DOHH2 (cell line): Measurements from ENCODE around the gene NRCAM.
"Not testable (repeated sequence)": the region's sequence is repeated elsewhere in the genome, so short reads cannot be mapped to it uniquely, and the experiment has no call there.

Source experiments
- CTCF ChIP-seq: fragments of 200-600 bp; sonication (generic); IDR thresholded peaks from one replicate; pipeline ENCODE4 v1.5.1; 2014; ENCODE audit warnings: antibody characterized with exemption, mild to moderate bottlenecking, low read depth, low read length; ENCODE audit not compliant: poor library complexity, severe bottlenecking
- EZH2phosphoT487 ChIP-seq: fragments of 200-600 bp; sonication (generic); IDR thresholded peaks from 2 replicates; pipeline ENCODE4 v1.6.1; 2017; ENCODE audit warnings: borderline replicate concordance, mild to moderate bottlenecking, antibody characterized with exemption, low read length, moderate library complexity, mixed read lengths

DNA sequence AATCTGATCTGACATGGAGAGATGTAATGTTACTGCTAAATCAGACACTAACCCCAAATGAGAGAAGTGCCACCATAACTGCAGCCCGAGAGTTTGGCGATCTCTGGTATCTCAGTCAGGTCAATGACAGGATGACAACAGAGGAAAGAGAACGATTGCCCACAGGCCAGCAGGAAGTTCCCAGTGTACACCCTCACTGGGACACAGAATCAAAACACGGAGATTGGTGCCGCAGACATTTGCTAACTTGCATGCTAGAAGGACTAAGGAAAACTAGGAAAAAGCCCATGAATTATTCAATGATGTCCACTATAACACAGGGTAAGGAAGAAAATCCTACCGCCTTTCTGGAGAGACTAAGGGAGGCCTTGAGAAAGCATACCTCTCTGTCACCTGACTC is 115.8 kb downstream of the NRCAM start:
- TF ChIP-seq CTCF, EZH2phosphoT487: not testable (repeated sequence)
